ENCODE measurements around the gene SLC16A3. TPM values are rescaled to one million over a fixed set of nuclear protein-coding genes. Genes with fewer than 3 reads are reported as not detected.

The SLC16A3 gene
- total RNA-seq, 4 donors from 2014 or later: 10.5 to 36.0 (median 21.4) TPM

DNA sequence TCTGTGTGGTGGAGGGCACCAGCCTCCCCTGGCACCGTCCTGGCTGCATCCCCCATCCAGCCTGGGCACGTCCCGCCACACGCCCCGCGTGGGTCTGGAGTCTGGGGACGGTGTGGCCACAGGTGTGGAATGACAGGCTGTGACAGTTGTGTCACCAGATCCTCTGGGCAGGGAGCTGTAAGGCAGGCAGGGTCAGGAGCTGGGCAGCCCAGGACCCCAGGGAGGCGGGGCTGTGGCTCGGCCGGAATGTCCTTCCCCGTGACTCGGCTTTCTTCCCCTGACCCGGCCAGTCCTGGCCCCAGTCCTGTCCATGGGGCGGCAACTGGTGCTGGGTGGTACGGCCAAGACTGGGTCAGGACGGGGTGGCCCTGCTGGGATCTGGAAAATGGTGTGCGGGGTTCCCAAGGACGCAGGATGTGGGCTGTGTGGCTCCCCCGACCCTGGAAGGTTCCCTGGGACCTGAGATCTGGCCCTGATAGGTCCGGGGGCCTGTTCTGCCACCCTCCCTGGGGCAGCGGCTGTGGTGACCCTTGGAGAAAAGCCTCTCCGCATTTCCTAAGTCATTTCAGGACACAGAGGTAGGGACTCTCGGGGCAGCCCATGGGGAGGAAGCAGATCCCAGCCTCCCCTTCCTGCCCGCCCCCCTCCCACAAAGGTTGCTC, 3.3 kb upstream of the SLC16A3 start:
- H3K27ac ChIP-seq: no peak overlapping the region
- DNase-seq (ENCODE audit: low spot score in 2 of 2): no peak
- peaks cover 0 to 21% (median 13%) of the 10 kb centered on the region in 4 donors for H3K4me1 ChIP-seq
- H3K9me3 ChIP-seq: no peaks in the 10 kb centered on the region
- peaks cover 0 to 14% of the 10 kb centered on the region in 2 donors for H3K27me3 ChIP-seq
- TF ChIP-seq POLR2A (IDR thresholded peaks at IDR 0.05) (no peak), EP300 (IDR thresholded peaks at IDR 0.05) (no peak)
- TF ChIP-seq, protein P1, sequence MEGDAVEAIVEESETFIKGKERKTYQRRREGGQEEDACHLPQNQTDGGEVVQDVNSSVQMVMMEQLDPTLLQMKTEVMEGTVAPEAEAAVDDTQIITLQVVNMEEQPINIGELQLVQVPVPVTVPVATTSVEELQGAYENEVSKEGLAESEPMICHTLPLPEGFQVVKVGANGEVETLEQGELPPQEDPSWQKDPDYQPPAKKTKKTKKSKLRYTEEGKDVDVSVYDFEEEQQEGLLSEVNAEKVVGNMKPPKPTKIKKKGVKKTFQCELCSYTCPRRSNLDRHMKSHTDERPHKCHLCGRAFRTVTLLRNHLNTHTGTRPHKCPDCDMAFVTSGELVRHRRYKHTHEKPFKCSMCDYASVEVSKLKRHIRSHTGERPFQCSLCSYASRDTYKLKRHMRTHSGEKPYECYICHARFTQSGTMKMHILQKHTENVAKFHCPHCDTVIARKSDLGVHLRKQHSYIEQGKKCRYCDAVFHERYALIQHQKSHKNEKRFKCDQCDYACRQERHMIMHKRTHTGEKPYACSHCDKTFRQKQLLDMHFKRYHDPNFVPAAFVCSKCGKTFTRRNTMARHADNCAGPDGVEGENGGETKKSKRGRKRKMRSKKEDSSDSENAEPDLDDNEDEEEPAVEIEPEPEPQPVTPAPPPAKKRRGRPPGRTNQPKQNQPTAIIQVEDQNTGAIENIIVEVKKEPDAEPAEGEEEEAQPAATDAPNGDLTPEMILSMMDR (IDR thresholded peaks at IDR 0.05): no peak
- H3K4me3 ChIP-seq: no peak overlapping the region
- H3K36me3 ChIP-seq: no peaks in the 10 kb centered on the region
- WGBS, 2 donors: 64 to 71% methylated on average over 16 to 23 of the region's 24 CpGs

GRCh38 chr17:82226146-82226808, 2.6 kb upstream of the SLC16A3 start:
- Histone ChIP-seq H3K4me1 (peaks cover 0 to 27% (median 17%) of the 10 kb centered on the region in 4 donors), H3K4me3 (no peak overlapping the region), H3K9me3 (no peaks in the 10 kb centered on the region), H3K27ac (no peak overlapping the region), H3K36me3 (no peaks in the 10 kb centered on the region), H3K27me3 (peaks cover 0 to 14% of the 10 kb centered on the region in 2 donors)
- TF ChIP-seq EP300 (IDR thresholded peaks at IDR 0.05) (no peak), POLR2A (IDR thresholded peaks at IDR 0.05) (no peak)
- TF ChIP-seq, protein P1 (IDR thresholded peaks at IDR 0.05): no peak
- 67 to 77% methylated on average over 6 to 11 of the region's 15 CpGs for WGBS, 2 donors
- no peak for DNase-seq (ENCODE audit: low spot score in 2 of 2)

- Histone ChIP-seq H3K4me3 (no peak overlapping the region), H3K4me1 (peaks cover 0 to 35% (median 23%) of the 10 kb centered on the region in 4 donors), H3K36me3 (no peaks in the 10 kb centered on the region), H3K27ac (no peak overlapping the region), H3K27me3 (peaks cover 0 to 14% of the 10 kb centered on the region in 2 donors), H3K9me3 (no peaks in the 10 kb centered on the region)
- TF ChIP-seq, protein P1 (IDR thresholded peaks at IDR 0.05): no peak
- TF ChIP-seq EP300 (IDR thresholded peaks at IDR 0.05): no peak
- TF ChIP-seq POLR2A (IDR thresholded peaks at IDR 0.05): no peak
- WGBS, 2 donors: 86 to 88% methylated on average over 8 to 10 of the region's 16 CpGs
- DNase-seq (ENCODE audit: low spot score in 2 of 2): no peak
Measured at GRCh38 chr17:82226809-82227628, 1.8 kb upstream of the SLC16A3 start.

DNA sequence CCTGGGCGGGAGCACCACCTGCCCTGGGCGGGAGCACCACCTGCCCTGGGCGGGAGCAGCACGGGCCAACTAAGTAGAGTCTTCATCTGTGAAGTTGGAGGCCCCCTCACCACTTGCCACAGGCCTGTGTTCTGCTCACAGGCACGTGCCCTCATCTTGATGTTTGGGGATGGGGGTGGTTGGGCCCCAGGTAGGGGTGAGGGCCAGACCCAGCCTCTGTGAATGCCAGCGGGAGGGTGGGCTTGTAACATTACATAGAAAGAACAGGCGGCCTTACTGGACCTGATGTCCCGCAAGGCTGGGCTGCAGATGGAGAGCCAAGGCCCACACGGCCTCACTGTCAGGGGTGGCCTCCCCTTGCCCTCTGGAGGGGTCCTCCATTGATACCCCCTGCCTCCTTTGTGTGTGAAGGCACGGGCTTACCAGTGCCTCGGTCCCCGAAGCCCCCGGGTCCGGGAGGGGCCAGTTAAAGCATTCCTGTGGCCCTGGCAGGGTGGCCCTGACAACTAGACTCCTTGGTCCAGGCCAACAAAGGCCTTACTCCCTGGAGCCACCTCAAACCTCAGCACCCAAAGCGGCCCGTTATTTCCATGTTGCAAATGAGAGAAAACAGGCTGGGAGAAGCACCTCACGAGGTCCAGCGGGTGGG, 1.1 kb upstream of the SLC16A3 start:
- DNase-seq (ENCODE audit: low spot score in 2 of 2): no peak
- TF ChIP-seq, protein P1 (IDR thresholded peaks at IDR 0.05): no peak
- TF ChIP-seq POLR2A (IDR thresholded peaks at IDR 0.05) (no peak), EP300 (IDR thresholded peaks at IDR 0.05) (no peak)
- 64 to 77% methylated on average over 14 to 16 of the region's 18 CpGs for WGBS, 2 donors

More for the DNA sequence above, 1.1 kb upstream of the SLC16A3 start:
- Histone ChIP-seq H3K27ac (peak overlapping the region in 3 of 4 donors; percentile 56 to 94 (median 94)), H3K36me3 (no peaks in the 10 kb centered on the region), H3K4me1 (peaks cover 0 to 42% (median 29%) of the 10 kb centered on the region in 4 donors), H3K4me3 (peak overlapping the region; percentile 21 to 73 (median 42)), H3K27me3 (peaks cover 0 to 14% of the 10 kb centered on the region in 2 donors), H3K9me3 (no peaks in the 10 kb centered on the region)
